Activated CD8-positive, alpha-beta memory T cell treated with anti-CD3 and anti-CD28 coated beads, Interleukin-2, amount 10 ng/mL, durations not matched to agents 7 days and 5 days (primary cell): ENCODE data around the gene EDDM13. TPM values are rescaled to one million over a fixed set of nuclear protein-coding genes. Genes with fewer than 3 reads are reported as not detected.

Experiments
- ATAC-seq: fragments of 150-1000 bp; cut with Tn5 transposase; one replicate; pipeline ENCODE4 v1.10.0; 2021; ENCODE audit warnings: moderate library complexity
- CTCF ChIA-PET: fragments of 350-600 bp; sonication (Branson Sonifier 250); formaldehyde crosslinking; loops from one replicate; lab custom pipeline; 2021; ENCODE audit warnings: antibody characterized with exemption; lab: Charles Lee
- DNase-seq: peaks from one replicate; pipeline ENCODE4 v3.0.0-alpha.2; 2020
- H3K27ac Mint-ChIP-seq: one replicate; pipeline ENCODE4 v1.8.0; 2021; ENCODE audit warnings: mild to moderate bottlenecking, mixed read lengths
- H3K27me3 Mint-ChIP-seq: one replicate; pipeline ENCODE4 v1.8.0; 2021; ENCODE audit warnings: mixed read lengths
- H3K36me3 Mint-ChIP-seq: one replicate; pipeline ENCODE4 v1.8.0; 2021; ENCODE audit warnings: mild to moderate bottlenecking, mixed read lengths
- H3K4me1 Mint-ChIP-seq: one replicate; pipeline ENCODE4 v1.8.0; 2021; ENCODE audit warnings: mixed read lengths
- H3K4me3 Mint-ChIP-seq: one replicate; pipeline ENCODE4 v1.8.0; 2021; ENCODE audit warnings: mild to moderate bottlenecking, moderate library complexity, mixed read lengths
- H3K9me3 Mint-ChIP-seq: one replicate; pipeline ENCODE4 v1.8.0; 2022; ENCODE audit warnings: low read depth, mixed read lengths
- total RNA-seq, 2 experiments: library from RNA; stranded (reverse); gene quantifications; one replicate each; pipeline ENCODE4 v1.2.3, GENCODE V29; 2021

Gene EDDM13
- total RNA-seq, 2 experiments from 2014 or later, result 0.67 TPM; not detected in 1

- no peak for DNase-seq
- H3K27ac Mint-ChIP-seq, result no peak overlapping the region
Observed at GRCh38 chr19:56266051-56266450, 6.5 kb upstream of the EDDM13 start.

GRCh38 chr19:56269348-56269747 lies 3.2 kb upstream of the EDDM13 start:
- H3K9me3 Mint-ChIP-seq, result no peaks in the 10 kb centered on the region
- H3K36me3 Mint-ChIP-seq, result no peaks in the 10 kb centered on the region
- H3K4me3 Mint-ChIP-seq, result no peak overlapping the region
- no peak for ATAC-seq
- CTCF ChIA-PET, result interaction anchor here (4.4 kb wide), 1 partner anchor 17 kb away, joined by 21 read pairs; no protein-coding TSS in a partner anchor
- H3K27me3 Mint-ChIP-seq, result no peaks in the 10 kb centered on the region
- DNase-seq, result no peak
- H3K27ac Mint-ChIP-seq, result no peak overlapping the region
- no peaks in the 10 kb centered on the region for H3K4me1 Mint-ChIP-seq

More at GRCh38 chr19:56266051-56266450, 6.5 kb upstream of the EDDM13 start:
- ATAC-seq, result no peak
- no peaks in the 10 kb centered on the region for H3K9me3 Mint-ChIP-seq
- no peaks in the 10 kb centered on the region for H3K4me1 Mint-ChIP-seq
- no peak overlapping the region for H3K4me3 Mint-ChIP-seq
- no peaks in the 10 kb centered on the region for H3K27me3 Mint-ChIP-seq
- no peaks in the 10 kb centered on the region for H3K36me3 Mint-ChIP-seq
- CTCF ChIA-PET, result interaction anchor here (1.4 to 4.7 kb wide), 3 partner anchors 10 to 200 kb away, joined by 3 to 26 read pairs (median 6); no protein-coding TSS in a partner anchor

- H3K27me3 Mint-ChIP-seq, result no peaks in the 10 kb centered on the region
- H3K27ac Mint-ChIP-seq, result no peak overlapping the region
- H3K4me3 Mint-ChIP-seq, result no peak overlapping the region
- H3K36me3 Mint-ChIP-seq, result no peaks in the 10 kb centered on the region
- DNase-seq (no peak), ATAC-seq (no peak)
- CTCF ChIA-PET, result interaction anchor here (4.4 kb wide), 1 partner anchor 18 kb away, joined by 21 read pairs; no protein-coding TSS in a partner anchor
- no peaks in the 10 kb centered on the region for H3K9me3 Mint-ChIP-seq
- H3K4me1 Mint-ChIP-seq, result no peaks in the 10 kb centered on the region
Observed at GRCh38 chr19:56270676-56271075, 1.9 kb upstream of the EDDM13 start.

- CTCF ChIA-PET, result interaction anchor here (4.4 kb wide), 1 partner anchor 19 kb away, joined by 21 read pairs; no protein-coding TSS in a partner anchor
- H3K4me1 Mint-ChIP-seq, result no peaks in the 10 kb centered on the region
- H3K27ac Mint-ChIP-seq, result no peak overlapping the region
- DNase-seq, result no peak
- H3K36me3 Mint-ChIP-seq, result no peaks in the 10 kb centered on the region
- no peaks in the 10 kb centered on the region for H3K27me3 Mint-ChIP-seq
- H3K9me3 Mint-ChIP-seq, result no peaks in the 10 kb centered on the region
- H3K4me3 Mint-ChIP-seq, result no peak overlapping the region
- ATAC-seq, result no peak
Observed at GRCh38 chr19:56271151-56271550, 1.4 kb upstream of the EDDM13 start.

- no peak for ATAC-seq
- no peak for DNase-seq
- Mint-ChIP-seq H3K4me3 (no peak overlapping the region), H3K9me3 (peaks cover 2% of the 10 kb centered on the region), H3K27me3 (no peaks in the 10 kb centered on the region), H3K36me3 (peaks cover 1% of the 10 kb centered on the region), H3K27ac (no peak overlapping the region), H3K4me1 (no peaks in the 10 kb centered on the region)
- CTCF ChIA-PET, result interaction anchor here (1.8 kb wide), 1 partner anchor 20 kb away, joined by 5 read pairs; no protein-coding TSS in a partner anchor
Observed at GRCh38 chr19:56273563-56274117, 1.1 kb downstream of the EDDM13 start.

GRCh38 chr19:56282809-56283208 lies 10.3 kb downstream of the EDDM13 start:
- peaks cover 1% of the 10 kb centered on the region for H3K36me3 Mint-ChIP-seq
- H3K27ac Mint-ChIP-seq, result no peak overlapping the region
- no peaks in the 10 kb centered on the region for H3K4me1 Mint-ChIP-seq
- H3K9me3 Mint-ChIP-seq, result no peaks in the 10 kb centered on the region
- DNase-seq (no peak), ATAC-seq (no peak)
- H3K27me3 Mint-ChIP-seq, result no peaks in the 10 kb centered on the region
- CTCF ChIA-PET, result interaction anchor here (1.0 to 1.1 kb wide), 2 partner anchors 27 to 216 kb away, joined by 3 to 4 read pairs; no protein-coding TSS in a partner anchor
- no peak overlapping the region for H3K4me3 Mint-ChIP-seq

- Mint-ChIP-seq H3K36me3 (no peaks in the 10 kb centered on the region), H3K27me3 (no peaks in the 10 kb centered on the region), H3K9me3 (no peaks in the 10 kb centered on the region), H3K4me1 (no peaks in the 10 kb centered on the region), H3K27ac (no peak overlapping the region), H3K4me3 (no peak overlapping the region)
- ATAC-seq (no peak), DNase-seq (no peak)
- CTCF ChIA-PET, result interaction anchor here (1.2 kb wide), 1 partner anchor 15 kb away, joined by 3 read pairs; no protein-coding TSS in a partner anchor
Observed at GRCh38 chr19:56284746-56285145, 12.2 kb downstream of the EDDM13 start.

GRCh38 chr19:56290104-56290503 lies 17.6 kb downstream of the EDDM13 start:
- Mint-ChIP-seq H3K4me1 (no peaks in the 10 kb centered on the region), H3K27ac (no peak overlapping the region), H3K27me3 (no peaks in the 10 kb centered on the region), H3K36me3 (peaks cover 9% of the 10 kb centered on the region), H3K4me3 (no peak overlapping the region), H3K9me3 (peaks cover 4% of the 10 kb centered on the region)
- ATAC-seq (no peak), DNase-seq (no peak)
- CTCF ChIA-PET, result no interaction called here

GRCh38 chr19:56291867-56292266 lies 19.3 kb downstream of the EDDM13 start:
- Mint-ChIP-seq H3K27ac (no peak overlapping the region), H3K36me3 (peaks cover 9% of the 10 kb centered on the region), H3K4me3 (no peak overlapping the region), H3K9me3 (peaks cover 4% of the 10 kb centered on the region), H3K4me1 (no peaks in the 10 kb centered on the region), H3K27me3 (no peaks in the 10 kb centered on the region)
- DNase-seq (no peak), ATAC-seq (no peak)
- CTCF ChIA-PET, result interaction anchor here (1.2 kb wide), 1 partner anchor 18 kb away, joined by 4 read pairs; no protein-coding TSS in a partner anchor

GRCh38 chr19:56294549-56294948 lies 22.0 kb downstream of the EDDM13 start:
- H3K27me3 Mint-ChIP-seq, result no peaks in the 10 kb centered on the region
- no peak overlapping the region for H3K27ac Mint-ChIP-seq
- ATAC-seq, result no peak
- H3K4me1 Mint-ChIP-seq, result no peaks in the 10 kb centered on the region
- CTCF ChIA-PET, result no interaction called here
- H3K36me3 Mint-ChIP-seq, result peaks cover 9% of the 10 kb centered on the region
- peaks cover 4% of the 10 kb centered on the region for H3K9me3 Mint-ChIP-seq
- H3K4me3 Mint-ChIP-seq, result no peak overlapping the region
- no peak for DNase-seq

GRCh38 chr19:56295531-56296455 lies 23.2 kb downstream of the EDDM13 start:
- Mint-ChIP-seq H3K4me1 (no peaks in the 10 kb centered on the region), H3K9me3 (peaks cover 4% of the 10 kb centered on the region), H3K27me3 (no peaks in the 10 kb centered on the region), H3K36me3 (peaks cover 9% of the 10 kb centered on the region), H3K27ac (no peak overlapping the region), H3K4me3 (no peak overlapping the region)
- ATAC-seq (no peak), DNase-seq (no peak)
- CTCF ChIA-PET, result interaction anchor here (1.7 kb wide), 1 partner anchor 14 kb away, joined by 4 read pairs; no protein-coding TSS in a partner anchor

- CTCF ChIA-PET, result interaction anchor here (1.7 kb wide), 1 partner anchor 13 kb away, joined by 4 read pairs; no protein-coding TSS in a partner anchor
- no peak overlapping the region for H3K27ac Mint-ChIP-seq
- peaks cover 10% of the 10 kb centered on the region for H3K36me3 Mint-ChIP-seq
Observed at GRCh38 chr19:56297010-56297409, 24.5 kb downstream of the EDDM13 start.

GRCh38 chr19:56299688-56300087 lies 27.1 kb downstream of the EDDM13 start:
- Mint-ChIP-seq H3K27me3 (no peaks in the 10 kb centered on the region), H3K4me1 (peaks cover 12% of the 10 kb centered on the region), H3K27ac (no peak overlapping the region), H3K4me3 (no peak overlapping the region), H3K36me3 (peaks cover 6% of the 10 kb centered on the region), H3K9me3 (no peaks in the 10 kb centered on the region)
- CTCF ChIA-PET, result interaction anchor here (1.1 kb wide), 3 partner anchors 10 to 234 kb away, joined by 3 to 4 read pairs (median 3); no protein-coding TSS in a partner anchor
- DNase-seq, result no peak
- no peak for ATAC-seq

More at GRCh38 chr19:56297010-56297409, 24.5 kb downstream of the EDDM13 start:
- no peak overlapping the region for H3K4me3 Mint-ChIP-seq
- DNase-seq, result no peak
- peaks cover 7% of the 10 kb centered on the region for H3K4me1 Mint-ChIP-seq
- H3K27me3 Mint-ChIP-seq, result no peaks in the 10 kb centered on the region
- H3K9me3 Mint-ChIP-seq, result peaks cover 4% of the 10 kb centered on the region
- ATAC-seq, result no peak
